Ectodermal cell (in vitro differentiated cells): ENCODE measurements around the gene MROH2A.

Experiments used
- H3K27ac ChIP-seq: 2 replicates; pipeline ENCODE4 v1.7.0; 2013; ENCODE audit warnings: mild to moderate bottlenecking, low read depth, low read length; ENCODE audit not compliant: insufficient read depth, poor library complexity, severe bottlenecking
- H3K27me3 ChIP-seq: 2 replicates; pipeline ENCODE4 v1.7.0; 2013; ENCODE audit warnings: mild to moderate bottlenecking, low read length; ENCODE audit not compliant: insufficient read depth, control insufficient read depth, poor library complexity, severe bottlenecking
- H3K36me3 ChIP-seq: one replicate; pipeline ENCODE4 v1.7.0; 2013; ENCODE audit warnings: low read length; ENCODE audit not compliant: control insufficient read depth, insufficient read depth
- H3K4me1 ChIP-seq: one replicate; pipeline ENCODE4 v1.7.0; 2013; ENCODE audit warnings: low read length; ENCODE audit not compliant: control insufficient read depth, insufficient read depth
- H3K4me3 ChIP-seq: 2 replicates; pipeline ENCODE4 v1.7.0; 2013; ENCODE audit warnings: low read depth, low read length, control low read depth; ENCODE audit not compliant: insufficient read depth
- H3K9me3 ChIP-seq: 2 replicates; pipeline ENCODE4 v1.7.0; 2013; ENCODE audit warnings: mild to moderate bottlenecking, low read length, moderate library complexity; ENCODE audit not compliant: control insufficient read depth
- WGBS, 2 experiments: methylation state at CpG; one replicate each; pipeline ENCODE4 v1.1.7; 2013; ENCODE audit warnings: missing lambda C conversion rate in 2 of 2; 5-methylcytosine and 5-hydroxymethylcytosine counted together

The MROH2A gene

DNA sequence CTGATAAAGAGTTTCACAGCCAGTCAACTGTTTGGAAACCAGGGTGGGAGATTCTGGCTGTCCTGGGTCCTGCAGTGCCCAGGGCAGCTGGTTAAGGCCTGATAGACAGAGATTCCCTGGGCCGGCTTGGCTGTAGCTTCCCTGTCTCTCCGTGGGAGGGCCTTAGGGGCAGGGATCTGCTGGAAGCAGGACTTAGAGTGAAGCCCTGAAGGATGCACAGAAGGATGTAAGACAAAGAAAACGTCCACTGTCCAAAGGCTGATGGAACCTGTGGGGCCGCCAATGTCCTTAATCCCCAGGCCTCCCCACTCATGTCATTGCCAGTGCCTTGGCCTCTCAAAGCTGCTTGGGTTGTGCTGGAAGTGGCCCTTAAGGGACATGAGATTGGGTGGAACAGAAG is 33.0 kb downstream of the MROH2A start:
- no peaks in the 10 kb centered on the region for H3K4me1 ChIP-seq
- WGBS, 2 experiments: 81 to 82% methylated on average over 4 of the region's 4 CpGs
- no peaks in the 10 kb centered on the region for H3K9me3 ChIP-seq
- no peaks in the 10 kb centered on the region for H3K36me3 ChIP-seq
- no peaks in the 10 kb centered on the region for H3K27me3 ChIP-seq
- no peak overlapping the region for H3K27ac ChIP-seq
- no peak overlapping the region for H3K4me3 ChIP-seq

- 93 to 94% methylated on average over 8 of the region's 8 CpGs for WGBS, 2 experiments
- H3K4me1 ChIP-seq: no peaks in the 10 kb centered on the region
- no peak overlapping the region for H3K4me3 ChIP-seq
- H3K27ac ChIP-seq: no peak overlapping the region
- no peaks in the 10 kb centered on the region for H3K27me3 ChIP-seq
- H3K9me3 ChIP-seq: no peaks in the 10 kb centered on the region
- H3K36me3 ChIP-seq: no peaks in the 10 kb centered on the region
Measured at GRCh38 chr2:233811732-233812131, 33.6 kb downstream of the MROH2A start.

GRCh38 chr2:233813236-233814055 is 35.3 kb downstream of the MROH2A start:
- no peak overlapping the region for H3K27ac ChIP-seq
- H3K4me3 ChIP-seq: no peak overlapping the region
- H3K9me3 ChIP-seq: no peaks in the 10 kb centered on the region
- H3K36me3 ChIP-seq: no peaks in the 10 kb centered on the region
- H3K27me3 ChIP-seq: no peaks in the 10 kb centered on the region
- 91% methylated on average over 3 of the region's 3 CpGs for WGBS, 2 experiments
- H3K4me1 ChIP-seq: no peaks in the 10 kb centered on the region

DNA sequence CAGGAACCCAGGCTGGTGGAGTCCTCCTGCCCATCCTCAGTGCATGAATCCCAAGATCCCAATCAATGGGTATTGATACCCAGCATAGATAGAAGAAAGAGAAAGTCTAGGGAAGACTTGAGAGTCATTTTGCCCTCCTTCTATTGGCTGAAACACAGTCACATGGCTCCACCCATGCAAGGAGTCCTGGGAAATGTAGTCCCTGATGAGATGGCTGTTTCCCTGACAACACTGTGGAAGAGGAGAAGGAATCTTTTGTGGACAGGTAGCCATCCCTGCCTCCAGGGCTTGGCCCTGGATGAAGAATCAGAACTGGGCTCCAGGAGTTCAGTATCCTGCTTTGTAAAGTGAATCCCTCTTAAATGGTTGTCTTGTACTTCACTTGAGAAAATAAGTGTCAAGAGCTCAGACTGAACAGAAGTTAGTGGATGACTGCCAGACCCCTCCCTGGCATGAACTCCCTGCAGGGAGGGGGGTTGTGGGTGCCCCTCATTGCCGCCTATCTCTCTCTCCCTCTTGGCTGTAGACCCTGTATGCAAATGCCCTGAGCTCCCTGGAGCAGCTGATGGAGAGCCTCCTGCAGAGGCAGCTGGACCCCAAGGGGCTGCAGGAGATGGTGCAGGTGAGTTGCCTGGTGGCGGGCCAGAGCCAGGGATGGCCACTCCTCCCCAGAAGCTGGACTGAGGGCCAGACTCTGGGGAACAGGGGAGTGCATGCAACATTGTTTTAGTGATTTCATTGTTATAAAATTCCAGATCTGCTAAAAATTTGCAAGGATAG is 36.1 kb downstream of the MROH2A start:
- no peaks in the 10 kb centered on the region for H3K36me3 ChIP-seq
- no peak overlapping the region for H3K4me3 ChIP-seq
- no peaks in the 10 kb centered on the region for H3K9me3 ChIP-seq
- no peak overlapping the region for H3K27ac ChIP-seq
- H3K27me3 ChIP-seq: no peaks in the 10 kb centered on the region
- no peaks in the 10 kb centered on the region for H3K4me1 ChIP-seq
- WGBS, 2 experiments: 86 to 98% methylated on average over 2 of the region's 2 CpGs

DNA sequence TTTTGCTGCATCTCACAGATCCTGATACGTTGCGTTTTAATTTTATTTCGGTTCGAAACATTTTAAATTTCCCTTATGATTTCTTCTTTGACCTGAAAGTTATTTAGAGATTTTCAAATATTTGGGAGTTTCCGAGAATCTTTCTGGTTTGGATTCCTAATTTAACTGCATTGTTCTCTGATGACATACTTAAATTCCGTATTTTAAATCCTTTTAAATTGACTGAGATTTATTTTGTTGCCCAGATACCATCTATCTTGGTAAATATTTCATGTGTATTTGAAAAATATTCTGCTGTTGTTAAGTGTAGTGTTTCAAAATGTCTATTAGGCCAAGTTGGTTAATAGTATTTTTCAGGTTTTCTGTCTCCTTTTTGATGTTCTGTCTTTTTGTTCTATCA is 37.7 kb downstream of the MROH2A start:
- Histone ChIP-seq H3K9me3 (no peaks in the 10 kb centered on the region), H3K4me3 (no peak overlapping the region), H3K27me3 (no peaks in the 10 kb centered on the region), H3K4me1 (no peaks in the 10 kb centered on the region), H3K27ac (no peak overlapping the region), H3K36me3 (no peaks in the 10 kb centered on the region)
- WGBS, 2 experiments: 86 to 100% methylated on average over 1 to 6 of the region's 6 CpGs

- no peaks in the 10 kb centered on the region for H3K4me1 ChIP-seq
- H3K4me3 ChIP-seq: no peak overlapping the region
- 91% methylated on average over 2 of the region's 2 CpGs for WGBS, 2 experiments
- no peaks in the 10 kb centered on the region for H3K36me3 ChIP-seq
- no peak overlapping the region for H3K27ac ChIP-seq
- no peaks in the 10 kb centered on the region for H3K9me3 ChIP-seq
- no peaks in the 10 kb centered on the region for H3K27me3 ChIP-seq
Measured at GRCh38 chr2:233816334-233816733, 38.2 kb downstream of the MROH2A start.

- H3K27ac ChIP-seq: no peak overlapping the region
- H3K4me3 ChIP-seq: no peak overlapping the region
- H3K27me3 ChIP-seq: no peaks in the 10 kb centered on the region
- 97 to 98% methylated on average over 4 of the region's 4 CpGs for WGBS, 2 experiments
- H3K36me3 ChIP-seq: no peaks in the 10 kb centered on the region
- H3K9me3 ChIP-seq: no peaks in the 10 kb centered on the region
- no peaks in the 10 kb centered on the region for H3K4me1 ChIP-seq
Measured at GRCh38 chr2:233816771-233817170, 38.6 kb downstream of the MROH2A start.

GRCh38 chr2:233817361-233817911 is 39.3 kb downstream of the MROH2A start:
- H3K4me3 ChIP-seq: no peak overlapping the region
- H3K36me3 ChIP-seq: no peaks in the 10 kb centered on the region
- H3K27me3 ChIP-seq: no peaks in the 10 kb centered on the region
- H3K9me3 ChIP-seq: no peaks in the 10 kb centered on the region
- H3K27ac ChIP-seq: no peak overlapping the region
- WGBS, 2 experiments: 94% methylated on average over 3 of the region's 3 CpGs
- no peaks in the 10 kb centered on the region for H3K4me1 ChIP-seq

DNA sequence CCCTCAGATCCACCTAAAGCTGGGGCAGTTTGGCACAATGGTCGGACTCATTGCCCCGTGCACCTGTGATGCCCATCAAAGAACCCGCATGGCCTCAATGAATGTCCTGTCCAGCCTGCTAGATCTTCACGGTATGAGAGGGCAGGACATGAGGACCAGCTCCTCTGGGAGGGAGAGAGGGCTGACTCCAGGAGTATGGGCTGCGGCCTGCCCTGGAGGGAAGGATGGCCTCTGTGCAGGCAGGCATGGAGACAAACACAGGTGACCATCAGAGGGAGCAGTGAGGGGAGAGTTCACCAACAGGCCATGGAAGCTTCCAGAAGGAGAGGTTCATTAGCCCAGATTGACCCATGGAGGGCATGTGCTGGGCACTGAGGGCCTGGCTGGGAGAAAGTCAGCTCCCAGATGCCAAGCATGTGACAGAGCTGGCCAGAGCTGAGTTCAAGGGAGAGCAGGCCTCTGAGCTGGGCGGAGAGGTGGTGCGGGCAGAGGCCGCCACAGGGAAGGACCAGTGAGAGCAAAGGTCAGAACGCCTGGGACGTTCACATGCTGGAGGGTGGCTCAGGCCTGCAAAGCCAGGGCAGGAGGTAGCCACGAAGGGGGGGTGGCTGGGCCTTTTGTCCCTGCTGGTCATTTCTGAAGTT is 40.0 kb downstream of the MROH2A start:
- H3K36me3 ChIP-seq: no peaks in the 10 kb centered on the region
- no peak overlapping the region for H3K4me3 ChIP-seq
- H3K9me3 ChIP-seq: no peaks in the 10 kb centered on the region
- H3K27me3 ChIP-seq: no peaks in the 10 kb centered on the region
- no peak overlapping the region for H3K27ac ChIP-seq
- no peaks in the 10 kb centered on the region for H3K4me1 ChIP-seq
- whole genome bisulfite sequencing, 2 experiments: 94 to 96% methylated on average over 11 of the region's 11 CpGs
